ENCODE measurements around the gene RNF181. TPM values are rescaled to one million over a fixed set of nuclear protein-coding genes. Genes with fewer than 3 reads are reported as not detected.
A peak's percentile ranks its signal among the peaks of the same experiment; 100 is the strongest.

RNF181 gene
- total RNA-seq, 2 experiments from 2014 or later = 97.8 to 179 TPM

GRCh38 chr2:85600235-85600575 is 4.7 kb downstream of the RNF181 start:
- H3K36me3 ChIP-seq (ENCODE audit: insufficient read depth, low read length) = peaks cover 8% of the 10 kb centered on the region; the same call in 1 of the 2 replicates
- H3K4me2 ChIP-seq (ENCODE audit: low read length) = no peak overlapping the region
- no peaks in the 10 kb centered on the region for H3K9me3 ChIP-seq (ENCODE audit: low read length)
- no TSS peak for BruUV-seq (replicated peaks)
- ChIA-PET CTCF (ENCODE audit: unreplicated experiment) (no interaction called here), POLR2A (no interaction called here)
- H4K20me1 ChIP-seq (ENCODE audit: insufficient read depth, low read length) = no peaks in the 10 kb centered on the region; the same call in 1 of the 2 replicates
- H3K4me1 ChIP-seq (ENCODE audit: insufficient read depth, low read length, poor library complexity, severe bottlenecking) = peaks cover 27% of the 10 kb centered on the region
- TF ChIP-seq CTCF (conservative IDR thresholded peaks at IDR 0.05; ENCODE audit: low read length) = no peak
- no peak for TF ChIP-seq EZH2phosphoT487 (IDR thresholded peaks at IDR 0.05; ENCODE audit: borderline replicate concordance, low read depth, low read length)
- no peak overlapping the region for H3K27ac ChIP-seq (ENCODE audit: low read depth, low read length, poor library complexity, severe bottlenecking)
- no peaks in the 10 kb centered on the region for H3K9me2 ChIP-seq (ENCODE audit: insufficient read depth, low read length)
- H3K79me2 ChIP-seq (ENCODE audit: insufficient read depth, low read depth, low read length) = peaks cover 12% of the 10 kb centered on the region; the same call in 1 of the 2 replicates
- DNase-seq (ENCODE audit: low spot score) = no peak
- H3K4me3 ChIP-seq (ENCODE audit: low read depth, low read length, poor library complexity, severe bottlenecking) = no peak overlapping the region
- intact Hi-C loops (cut with micrococcal nuclease; ENCODE audit: unreplicated experiment) = no loop called here
- no peak overlapping the region for H2AFZ ChIP-seq (ENCODE audit: low read length)

- Histone ChIP-seq H3K4me1 (ENCODE audit: insufficient read depth, low read length, poor library complexity, severe bottlenecking) (peaks cover 26% of the 10 kb centered on the region), H3K4me2 (ENCODE audit: low read length) (peak overlapping the region; percentile 71; the same call in 1 of the 2 replicates), H3K9me2 (ENCODE audit: insufficient read depth, low read length) (no peaks in the 10 kb centered on the region), H3K4me3 (ENCODE audit: low read depth, low read length, poor library complexity, severe bottlenecking) (no peak overlapping the region), H2AFZ (ENCODE audit: low read length) (no peak overlapping the region), H3K79me2 (ENCODE audit: insufficient read depth, low read depth, low read length) (peaks cover 7% of the 10 kb centered on the region; the same call in 1 of the 2 replicates), H3K9me3 (ENCODE audit: low read length) (no peaks in the 10 kb centered on the region), H4K20me1 (ENCODE audit: insufficient read depth, low read length) (no peaks in the 10 kb centered on the region; the same call in 1 of the 2 replicates), H3K27ac (ENCODE audit: low read depth, low read length, poor library complexity, severe bottlenecking) (no peak overlapping the region), H3K36me3 (ENCODE audit: insufficient read depth, low read length) (peaks cover 13% of the 10 kb centered on the region)
- BruUV-seq (replicated peaks) = no TSS peak
- intact Hi-C loops (cut with micrococcal nuclease; ENCODE audit: unreplicated experiment) = no loop called here
- CTCF ChIA-PET (ENCODE audit: unreplicated experiment) = no interaction called here
- DNase-seq (ENCODE audit: low spot score) = no peak
- TF ChIP-seq CTCF (conservative IDR thresholded peaks at IDR 0.05; ENCODE audit: low read length) (no peak), EZH2phosphoT487 (IDR thresholded peaks at IDR 0.05; ENCODE audit: borderline replicate concordance, low read depth, low read length) (no peak)
- POLR2A ChIA-PET = interaction anchor here (0.7 kb wide), 1 partner anchor 12 kb away, joined by 3 read pairs; no protein-coding TSS in a partner anchor
Measured at GRCh38 chr2:85600951-85601770, 5.6 kb downstream of the RNF181 start.
